ENCODE data around the gene TSC22D2.

The TSC22D2 gene

GRCh38 chr3:150426292-150426691 is 18.2 kb downstream of the TSC22D2 start:
- no peak for ATAC-seq

GRCh38 chr3:150428562-150428961 is 20.5 kb downstream of the TSC22D2 start:
- ATAC-seq, result no peak
- TF ChIP-seq, protein P1, sequence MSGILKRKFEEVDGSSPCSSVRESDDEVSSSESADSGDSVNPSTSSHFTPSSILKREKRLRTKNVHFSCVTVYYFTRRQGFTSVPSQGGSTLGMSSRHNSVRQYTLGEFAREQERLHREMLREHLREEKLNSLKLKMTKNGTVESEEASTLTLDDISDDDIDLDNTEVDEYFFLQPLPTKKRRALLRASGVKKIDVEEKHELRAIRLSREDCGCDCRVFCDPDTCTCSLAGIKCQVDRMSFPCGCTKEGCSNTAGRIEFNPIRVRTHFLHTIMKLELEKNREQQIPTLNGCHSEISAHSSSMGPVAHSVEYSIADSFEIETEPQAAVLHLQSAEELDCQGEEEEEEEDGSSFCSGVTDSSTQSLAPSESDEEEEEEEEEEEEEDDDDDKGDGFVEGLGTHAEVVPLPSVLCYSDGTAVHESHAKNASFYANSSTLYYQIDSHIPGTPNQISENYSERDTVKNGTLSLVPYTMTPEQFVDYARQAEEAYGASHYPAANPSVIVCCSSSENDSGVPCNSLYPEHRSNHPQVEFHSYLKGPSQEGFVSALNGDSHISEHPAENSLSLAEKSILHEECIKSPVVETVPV (CRISPR knock-in tag; IDR thresholded peaks at IDR 0.05), result no peak
- TF ChIP-seq RARB (CRISPR knock-in tag; IDR thresholded peaks at IDR 0.05) (no peak), ZFP3 (CRISPR knock-in tag; IDR thresholded peaks at IDR 0.05) (no peak), ESRRG (CRISPR knock-in tag; IDR thresholded peaks at IDR 0.05) (no peak), ZFP30 (CRISPR knock-in tag; IDR thresholded peaks at IDR 0.05) (no peak), TCF4 (CRISPR knock-in tag; IDR thresholded peaks at IDR 0.05; ENCODE audit: borderline replicate concordance) (no peak), PPARA (CRISPR knock-in tag; IDR thresholded peaks at IDR 0.05; ENCODE audit: borderline replicate concordance) (no peak), ARNTL (CRISPR knock-in tag; IDR thresholded peaks at IDR 0.05; ENCODE audit: borderline replicate concordance, low read depth) (no peak)
- TF ChIP-seq, protein P2, sequence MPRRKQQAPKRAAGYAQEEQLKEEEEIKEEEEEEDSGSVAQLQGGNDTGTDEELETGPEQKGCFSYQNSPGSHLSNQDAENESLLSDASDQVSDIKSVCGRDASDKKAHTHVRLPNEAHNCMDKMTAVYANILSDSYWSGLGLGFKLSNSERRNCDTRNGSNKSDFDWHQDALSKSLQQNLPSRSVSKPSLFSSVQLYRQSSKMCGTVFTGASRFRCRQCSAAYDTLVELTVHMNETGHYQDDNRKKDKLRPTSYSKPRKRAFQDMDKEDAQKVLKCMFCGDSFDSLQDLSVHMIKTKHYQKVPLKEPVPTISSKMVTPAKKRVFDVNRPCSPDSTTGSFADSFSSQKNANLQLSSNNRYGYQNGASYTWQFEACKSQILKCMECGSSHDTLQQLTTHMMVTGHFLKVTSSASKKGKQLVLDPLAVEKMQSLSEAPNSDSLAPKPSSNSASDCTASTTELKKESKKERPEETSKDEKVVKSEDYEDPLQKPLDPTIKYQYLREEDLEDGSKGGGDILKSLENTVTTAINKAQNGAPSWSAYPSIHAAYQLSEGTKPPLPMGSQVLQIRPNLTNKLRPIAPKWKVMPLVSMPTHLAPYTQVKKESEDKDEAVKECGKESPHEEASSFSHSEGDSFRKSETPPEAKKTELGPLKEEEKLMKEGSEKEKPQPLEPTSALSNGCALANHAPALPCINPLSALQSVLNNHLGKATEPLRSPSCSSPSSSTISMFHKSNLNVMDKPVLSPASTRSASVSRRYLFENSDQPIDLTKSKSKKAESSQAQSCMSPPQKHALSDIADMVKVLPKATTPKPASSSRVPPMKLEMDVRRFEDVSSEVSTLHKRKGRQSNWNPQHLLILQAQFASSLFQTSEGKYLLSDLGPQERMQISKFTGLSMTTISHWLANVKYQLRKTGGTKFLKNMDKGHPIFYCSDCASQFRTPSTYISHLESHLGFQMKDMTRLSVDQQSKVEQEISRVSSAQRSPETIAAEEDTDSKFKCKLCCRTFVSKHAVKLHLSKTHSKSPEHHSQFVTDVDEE (CRISPR knock-in tag; IDR thresholded peaks at IDR 0.05), result no peak
- TF ChIP-seq, protein P3, sequence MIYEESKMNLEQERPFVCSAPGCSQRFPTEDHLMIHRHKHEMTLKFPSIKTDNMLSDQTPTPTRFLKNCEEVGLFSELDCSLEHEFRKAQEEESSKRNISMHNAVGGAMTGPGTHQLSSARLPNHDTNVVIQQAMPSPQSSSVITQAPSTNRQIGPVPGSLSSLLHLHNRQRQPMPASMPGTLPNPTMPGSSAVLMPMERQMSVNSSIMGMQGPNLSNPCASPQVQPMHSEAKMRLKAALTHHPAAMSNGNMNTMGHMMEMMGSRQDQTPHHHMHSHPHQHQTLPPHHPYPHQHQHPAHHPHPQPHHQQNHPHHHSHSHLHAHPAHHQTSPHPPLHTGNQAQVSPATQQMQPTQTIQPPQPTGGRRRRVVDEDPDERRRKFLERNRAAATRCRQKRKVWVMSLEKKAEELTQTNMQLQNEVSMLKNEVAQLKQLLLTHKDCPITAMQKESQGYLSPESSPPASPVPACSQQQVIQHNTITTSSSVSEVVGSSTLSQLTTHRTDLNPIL (CRISPR knock-in tag; IDR thresholded peaks at IDR 0.05; ENCODE audit: low read depth), result no peak

More at GRCh38 chr3:150426292-150426691, 18.2 kb downstream of the TSC22D2 start:
- no peak for TF ChIP-seq RARB (CRISPR knock-in tag; IDR thresholded peaks at IDR 0.05)
- no peak for TF ChIP-seq ZNF8 (CRISPR knock-in tag; IDR thresholded peaks at IDR 0.05)

- TF ChIP-seq ZNF8 (CRISPR knock-in tag; IDR thresholded peaks at IDR 0.05), result no peak
- no peak for TF ChIP-seq OSR1 (CRISPR knock-in tag; IDR thresholded peaks at IDR 0.05)
- no peak for TF ChIP-seq TOX (CRISPR knock-in tag; IDR thresholded peaks at IDR 0.05; ENCODE audit: borderline replicate concordance)
- TF ChIP-seq ZFP30 (CRISPR knock-in tag; IDR thresholded peaks at IDR 0.05), result no peak
- no peak for TF ChIP-seq SNAI2 (CRISPR knock-in tag; IDR thresholded peaks at IDR 0.05)
- TF ChIP-seq, protein P3 (CRISPR knock-in tag; IDR thresholded peaks at IDR 0.05; ENCODE audit: low read depth), result no peak
- ATAC-seq, result no peak
These were observed 21.9 kb downstream of the TSC22D2 start for GRCh38 chr3:150429767-150430671.

DNA sequence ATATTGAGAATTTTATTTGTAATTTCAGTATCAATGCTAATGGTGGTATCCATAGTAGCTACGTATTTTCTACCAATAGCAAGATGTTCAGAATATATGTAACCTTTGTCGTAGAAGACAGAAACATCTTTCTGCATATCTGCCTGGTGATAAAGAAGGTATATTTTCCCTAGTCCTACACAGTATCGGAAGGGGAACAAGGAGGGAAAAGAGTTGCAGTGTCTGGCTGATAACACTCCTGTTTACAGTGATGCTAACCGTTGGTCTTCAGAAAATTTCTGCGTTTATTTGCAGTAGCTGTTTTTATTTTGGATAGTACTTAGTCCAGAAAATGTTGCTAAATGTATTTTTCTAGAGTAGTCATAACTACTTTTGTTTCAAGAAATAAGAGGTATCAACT is 25.2 kb downstream of the TSC22D2 start:
- TF ChIP-seq OSR1 (CRISPR knock-in tag; IDR thresholded peaks at IDR 0.05), result no peak
- TF ChIP-seq TCF4 (CRISPR knock-in tag; IDR thresholded peaks at IDR 0.05; ENCODE audit: borderline replicate concordance), result no peak
- TF ChIP-seq TOX (CRISPR knock-in tag; IDR thresholded peaks at IDR 0.05; ENCODE audit: borderline replicate concordance), result no peak
- TF ChIP-seq ZNF8 (CRISPR knock-in tag; IDR thresholded peaks at IDR 0.05), result no peak
- TF ChIP-seq, protein P3 (CRISPR knock-in tag; IDR thresholded peaks at IDR 0.05; ENCODE audit: low read depth), result no peak
- TF ChIP-seq SNAI2 (CRISPR knock-in tag; IDR thresholded peaks at IDR 0.05), result no peak
- no peak for TF ChIP-seq ZC3H10 (CRISPR knock-in tag; IDR thresholded peaks at IDR 0.05)
- TF ChIP-seq, protein P4, sequence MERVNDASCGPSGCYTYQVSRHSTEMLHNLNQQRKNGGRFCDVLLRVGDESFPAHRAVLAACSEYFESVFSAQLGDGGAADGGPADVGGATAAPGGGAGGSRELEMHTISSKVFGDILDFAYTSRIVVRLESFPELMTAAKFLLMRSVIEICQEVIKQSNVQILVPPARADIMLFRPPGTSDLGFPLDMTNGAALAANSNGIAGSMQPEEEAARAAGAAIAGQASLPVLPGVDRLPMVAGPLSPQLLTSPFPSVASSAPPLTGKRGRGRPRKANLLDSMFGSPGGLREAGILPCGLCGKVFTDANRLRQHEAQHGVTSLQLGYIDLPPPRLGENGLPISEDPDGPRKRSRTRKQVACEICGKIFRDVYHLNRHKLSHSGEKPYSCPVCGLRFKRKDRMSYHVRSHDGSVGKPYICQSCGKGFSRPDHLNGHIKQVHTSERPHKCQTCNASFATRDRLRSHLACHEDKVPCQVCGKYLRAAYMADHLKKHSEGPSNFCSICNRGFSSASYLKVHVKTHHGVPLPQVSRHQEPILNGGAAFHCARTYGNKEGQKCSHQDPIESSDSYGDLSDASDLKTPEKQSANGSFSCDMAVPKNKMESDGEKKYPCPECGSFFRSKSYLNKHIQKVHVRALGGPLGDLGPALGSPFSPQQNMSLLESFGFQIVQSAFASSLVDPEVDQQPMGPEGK (CRISPR knock-in tag; IDR thresholded peaks at IDR 0.05; ENCODE audit: borderline replicate concordance), result no peak
- no peak for TF ChIP-seq ZFP30 (CRISPR knock-in tag; IDR thresholded peaks at IDR 0.05)
- TF ChIP-seq GLIS3 (CRISPR knock-in tag; IDR thresholded peaks at IDR 0.05), result no peak
- ATAC-seq, result no peak
